Nucleus accumbens (tissue), 56 donors: ENCODE measurements around the gene BTBD6.

ENCODE experiments used
- DNase-seq, 56 donors: peaks; one replicate each; lab custom pipeline; 2025; lab: John Stamatoyannopoulos, UW

BTBD6 gene

GRCh38 chr14:105210266-105211025 lies 37.9 kb upstream of the BTBD6 start:
- DNase-seq = no peak

- no peak for DNase-seq
These were observed 37.1 kb upstream of the BTBD6 start for GRCh38 chr14:105211086-105211757.

- no peak for DNase-seq
These were observed 36.6 kb upstream of the BTBD6 start for GRCh38 chr14:105211758-105212089.

GRCh38 chr14:105212541-105213300 lies 35.6 kb upstream of the BTBD6 start:
- no peak for DNase-seq

GRCh38 chr14:105213361-105213760 lies 35.0 kb upstream of the BTBD6 start:
- DNase-seq = no peak

- no peak for DNase-seq
These were observed 33.9 kb upstream of the BTBD6 start for GRCh38 chr14:105214324-105214915.

GRCh38 chr14:105215602-105216001 lies 32.7 kb upstream of the BTBD6 start:
- DNase-seq = no peak

- no peak for DNase-seq
These were observed 31.7 kb upstream of the BTBD6 start for GRCh38 chr14:105216490-105217247.

GRCh38 chr14:105217774-105218173 lies 30.6 kb upstream of the BTBD6 start:
- no peak for DNase-seq

- DNase-seq = no peak
These were observed 29.7 kb upstream of the BTBD6 start for GRCh38 chr14:105218611-105219010.

GRCh38 chr14:105219043-105219612 lies 29.2 kb upstream of the BTBD6 start:
- DNase-seq = no peak

GRCh38 chr14:105219753-105220152 lies 28.6 kb upstream of the BTBD6 start:
- no peak for DNase-seq

- DNase-seq = no peak
These were observed 27.4 kb upstream of the BTBD6 start for GRCh38 chr14:105220699-105221597.

- DNase-seq = no peak
These were observed 26.6 kb upstream of the BTBD6 start for GRCh38 chr14:105221598-105222178.

GRCh38 chr14:105223260-105223659 lies 25.1 kb upstream of the BTBD6 start:
- DNase-seq = no peak

GRCh38 chr14:105223770-105224544 lies 24.4 kb upstream of the BTBD6 start:
- no peak for DNase-seq

- no peak for DNase-seq
These were observed 23.3 kb upstream of the BTBD6 start for GRCh38 chr14:105224845-105225570.
